PC-9 (cell line): Measurements from ENCODE around the gene ITGA8.

Source experiments
- EZH2 ChIP-seq: fragments of 200-600 bp; sonication (generic); IDR thresholded peaks from 2 replicates; pipeline ENCODE4 v1.8.0; 2017; ENCODE audit warnings: antibody characterized with exemption, low read depth
- TF ChIP-seq, protein P1 (sequence below): fragments of 200-600 bp; sonication (generic); conservative IDR thresholded peaks from 2 replicates; pipeline ENCODE4 v1.6.1; 2017; ENCODE audit warnings: mixed run types, antibody characterized with exemption, mild to moderate bottlenecking, moderate library complexity

DNA sequence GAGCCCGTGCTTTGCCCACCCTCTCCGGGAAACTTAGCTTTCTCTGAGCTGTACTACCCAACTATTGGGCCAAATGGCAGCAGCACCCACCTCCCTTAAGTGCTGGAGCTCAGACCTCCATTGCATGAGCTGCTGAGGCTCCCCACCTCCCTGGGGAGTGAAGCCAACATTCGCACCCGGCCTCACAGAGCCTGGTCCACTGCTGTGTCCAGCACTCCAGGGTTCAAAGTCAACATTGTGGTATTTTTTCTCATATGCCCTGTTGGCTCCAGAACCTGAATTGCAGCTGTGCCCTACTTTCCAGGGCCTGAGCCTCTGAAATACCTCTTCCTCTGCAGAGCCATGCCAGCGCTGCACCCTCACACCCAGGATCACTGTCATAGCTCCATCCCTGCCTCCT is 29.7 kb downstream of the ITGA8 start:
- TF ChIP-seq, protein P1, sequence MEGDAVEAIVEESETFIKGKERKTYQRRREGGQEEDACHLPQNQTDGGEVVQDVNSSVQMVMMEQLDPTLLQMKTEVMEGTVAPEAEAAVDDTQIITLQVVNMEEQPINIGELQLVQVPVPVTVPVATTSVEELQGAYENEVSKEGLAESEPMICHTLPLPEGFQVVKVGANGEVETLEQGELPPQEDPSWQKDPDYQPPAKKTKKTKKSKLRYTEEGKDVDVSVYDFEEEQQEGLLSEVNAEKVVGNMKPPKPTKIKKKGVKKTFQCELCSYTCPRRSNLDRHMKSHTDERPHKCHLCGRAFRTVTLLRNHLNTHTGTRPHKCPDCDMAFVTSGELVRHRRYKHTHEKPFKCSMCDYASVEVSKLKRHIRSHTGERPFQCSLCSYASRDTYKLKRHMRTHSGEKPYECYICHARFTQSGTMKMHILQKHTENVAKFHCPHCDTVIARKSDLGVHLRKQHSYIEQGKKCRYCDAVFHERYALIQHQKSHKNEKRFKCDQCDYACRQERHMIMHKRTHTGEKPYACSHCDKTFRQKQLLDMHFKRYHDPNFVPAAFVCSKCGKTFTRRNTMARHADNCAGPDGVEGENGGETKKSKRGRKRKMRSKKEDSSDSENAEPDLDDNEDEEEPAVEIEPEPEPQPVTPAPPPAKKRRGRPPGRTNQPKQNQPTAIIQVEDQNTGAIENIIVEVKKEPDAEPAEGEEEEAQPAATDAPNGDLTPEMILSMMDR = no peak
- TF ChIP-seq EZH2 = no peak
